Liver (tissue), 9 donors: ENCODE measurements around the gene SOWAHC. TPM values are rescaled to one million over a fixed set of nuclear protein-coding genes. Genes with fewer than 3 reads are reported as not detected.
A peak's percentile ranks its signal among the peaks of the same experiment; 100 is the strongest.
"Not testable (repeated sequence)": the region's sequence is repeated elsewhere in the genome, so short reads cannot be mapped to it uniquely, and the experiment has no call there.

Experiments
- DNase-seq: peaks from one replicate; pipeline ENCODE4 v3.0.0-alpha.2; 2017; ENCODE audit warnings: low spot score
- H3K27ac ChIP-seq, 2 donors: one replicate each; pipeline ENCODE4 v1.7.0; 2013; ENCODE audit warnings: inconsistent platforms in 2 of 2, low read length in 2 of 2, control low read depth in 1 of 2, low read depth in 1 of 2, mild to moderate bottlenecking in 1 of 2
- H3K27me3 ChIP-seq, 4 donors: one replicate each; pipeline versions ENCODE4 v1.6.1 to v1.7.0; 2013; ENCODE audit warnings: low read length in 3 of 4, inconsistent platforms in 1 of 4, mild to moderate bottlenecking in 1 of 4, moderate library complexity in 1 of 4; ENCODE audit not compliant: control insufficient read depth in 4 of 4, insufficient read depth in 4 of 4
- H3K36me3 ChIP-seq, 4 donors: one replicate each; pipeline versions ENCODE4 v1.6.1 to v1.7.0; 2013; ENCODE audit warnings: low read length in 3 of 4, mild to moderate bottlenecking in 3 of 4, low read depth in 1 of 4, moderate library complexity in 1 of 4; ENCODE audit not compliant: control insufficient read depth in 4 of 4, insufficient read depth in 3 of 4
- H3K4me1 ChIP-seq, 4 donors: one replicate each; pipeline versions ENCODE4 v1.6.1 to v1.7.0; 2013; ENCODE audit warnings: low read length in 3 of 4, mild to moderate bottlenecking in 3 of 4, moderate library complexity in 1 of 4; ENCODE audit not compliant: control insufficient read depth in 4 of 4, insufficient read depth in 4 of 4
- H3K4me3 ChIP-seq, 3 donors: one replicate each; pipeline versions ENCODE4 v1.6.1 to v1.7.0; 2013; ENCODE audit warnings: low read length in 3 of 3, control low read depth in 1 of 3, low read depth in 1 of 3, mild to moderate bottlenecking in 1 of 3
- H3K9ac ChIP-seq, 2 donors: one replicate each; pipeline ENCODE4 v1.7.0; 2013; ENCODE audit warnings: low read length in 2 of 2, mild to moderate bottlenecking in 2 of 2, moderate library complexity in 2 of 2, control low read depth in 1 of 2, low read depth in 1 of 2
- H3K9me3 ChIP-seq, 4 donors: one replicate each; pipeline versions ENCODE4 v1.6.1 to v1.7.0; 2013; ENCODE audit warnings: low read length in 3 of 4; ENCODE audit not compliant: control insufficient read depth in 4 of 4
- ATF3 ChIP-seq: IDR thresholded peaks from 2 replicates; pipeline ENCODE4 v1.6.1; 2016; ENCODE audit warnings: antibody characterized with exemption
- CTCF ChIP-seq: fragments of 150-350 bp; IDR thresholded peaks from 2 replicates; pipeline ENCODE4 v1.5.1; 2017; ENCODE audit warnings: improper control_type of control experiment, low read depth, low read length; ENCODE audit not compliant: missing input control
- EGR1 ChIP-seq, 2 donors: IDR thresholded peaks; 2 replicates each; pipeline ENCODE4 v1.6.1; 2016 to 2018; ENCODE audit warnings: antibody characterized with exemption in 2 of 2, low read depth in 2 of 2
- FOXA1 ChIP-seq: IDR thresholded peaks from 2 replicates; pipeline ENCODE4 v1.6.1; 2016; ENCODE audit warnings: antibody characterized with exemption
- FOXA2 ChIP-seq: IDR thresholded peaks from 2 replicates; pipeline ENCODE4 v1.6.1; 2016; ENCODE audit warnings: antibody characterized with exemption
- GABPA ChIP-seq, 2 donors: IDR thresholded peaks in 1 of 2; conservative IDR thresholded peaks in 1 of 2; 2 replicates each; pipeline ENCODE4 v1.6.1; 2016; ENCODE audit warnings: antibody characterized with exemption in 2 of 2, mild to moderate bottlenecking in 1 of 2, moderate library complexity in 1 of 2
- HNF4A ChIP-seq, 2 donors: conservative IDR thresholded peaks; 2 replicates each; pipeline ENCODE4 v1.6.1; 2016; ENCODE audit warnings: antibody characterized with exemption in 2 of 2, mild to moderate bottlenecking in 2 of 2
- HNF4G ChIP-seq: IDR thresholded peaks from 2 replicates; pipeline ENCODE4 v1.6.1; 2016; ENCODE audit warnings: antibody characterized with exemption
- JUND ChIP-seq, 2 donors: IDR thresholded peaks; 2 replicates each; pipeline ENCODE4 v1.6.1; 2016; ENCODE audit warnings: antibody characterized with exemption in 2 of 2
- MAX ChIP-seq: IDR thresholded peaks from 2 replicates; pipeline ENCODE4 v1.6.1; 2016; ENCODE audit warnings: antibody characterized with exemption
- NR2F2 ChIP-seq: IDR thresholded peaks from 2 replicates; pipeline ENCODE4 v1.6.1; 2016; ENCODE audit warnings: antibody characterized with exemption
- RAD21 ChIP-seq, 2 donors: IDR thresholded peaks; 2 replicates each; pipeline ENCODE4 v1.6.1; 2016; ENCODE audit warnings: antibody characterized with exemption in 2 of 2, mild to moderate bottlenecking in 2 of 2
- REST ChIP-seq: IDR thresholded peaks from 2 replicates; pipeline ENCODE4 v1.6.1; 2016; ENCODE audit warnings: antibody characterized with exemption, mild to moderate bottlenecking
- RXRA ChIP-seq, 2 donors: IDR thresholded peaks; 2 replicates each; pipeline ENCODE4 v1.6.1; 2017 to 2018; ENCODE audit warnings: antibody characterized with exemption in 2 of 2, mild to moderate bottlenecking in 1 of 2
- SP1 ChIP-seq: IDR thresholded peaks from 2 replicates; pipeline ENCODE4 v1.6.1; 2018; ENCODE audit warnings: antibody characterized with exemption, mild to moderate bottlenecking
- TAF1 ChIP-seq: conservative IDR thresholded peaks from 2 replicates; pipeline ENCODE4 v1.6.1; 2016; ENCODE audit warnings: antibody characterized with exemption, mild to moderate bottlenecking
- YY1 ChIP-seq: IDR thresholded peaks from 2 replicates; pipeline ENCODE4 v1.6.1; 2016; ENCODE audit warnings: antibody characterized with exemption, mild to moderate bottlenecking
- ZBTB33 ChIP-seq: IDR thresholded peaks from 2 replicates; pipeline ENCODE4 v1.6.1; 2016; ENCODE audit warnings: antibody characterized with exemption
- WGBS: extraction: QIAGEN DNeasy Blood & Tissue Kit; methylation state at CpG from one replicate; pipeline ENCODE4 v1.1.7; 2013; 5-methylcytosine and 5-hydroxymethylcytosine counted together
- polyA plus RNA-seq, 2 donors: library from polyadenylated mRNA; stranded (reverse) in 1 of 2; unstranded in 1 of 2; fragments of 200-250 nt in 1 of 2; fragments of >200 nt in 1 of 2; fragmentation: Nextera tagmentation in 1 of 2; extraction: Ambion mirVana in 1 of 2; gene quantifications; one replicate each; pipeline versions ENCODE4 v1.2.1 to v1.2.3, GENCODE V29; 2013 to 2015
- total RNA-seq, 2 donors: library from RNA; depleted of rRNA; stranded (reverse); fragments of >200 nt; gene quantifications; one replicate each; pipeline ENCODE4 v1.2.3, GENCODE V29; 2014
- donor health status: healthy.
- donor health status: healthy.
- donor health status: healthy.
- donor health status: healthy.
- donor health status: healthy.

SOWAHC gene
- total and polyA plus RNA-seq, 4 donors = 7.0 to 16.9 (median 9.2) TPM

- H3K9me3 ChIP-seq = no peaks in the 10 kb centered on the region
- no peaks in the 10 kb centered on the region for H3K27me3 ChIP-seq
- no peak overlapping the region for H3K9ac ChIP-seq
- peak overlapping the region in 1 of 3 donors; percentile 12 for H3K4me3 ChIP-seq
- H3K36me3 ChIP-seq = no peaks in the 10 kb centered on the region
- TF ChIP-seq JUND (IDR thresholded peaks at IDR 0.05) (peak in 1 of 2 donors; percentile 46), ATF3 (no peak), HNF4A (conservative IDR thresholded peaks at IDR 0.05) (peak; percentile 72 to 77), RXRA (IDR thresholded peaks at IDR 0.05) (peak; percentile 84 to 90), HNF4G (peak; percentile 53), NR2F2 (no peak), ZBTB33 (no peak)
- WGBS = 47% methylated on average over 4 of the region's 4 CpGs
- no peak for DNase-seq
- peak overlapping the region; percentile 81 to 90 for H3K27ac ChIP-seq
- H3K4me1 ChIP-seq = peaks cover 10 to 33% (median 22%) of the 10 kb centered on the region in 4 donors
These were observed 9.8 kb downstream of the SOWAHC start for GRCh38 chr2:109623923-109624322.

- H3K27ac ChIP-seq = peak overlapping the region; percentile 81 to 90
- H3K9me3 ChIP-seq = no peaks in the 10 kb centered on the region
- TF ChIP-seq ATF3 (no peak), RXRA (IDR thresholded peaks at IDR 0.05) (no peak), CTCF (no peak), ZBTB33 (no peak), GABPA (IDR thresholded peaks at IDR 0.05 in 1 of 2, conservative IDR thresholded peaks at IDR 0.05 in 1 of 2) (no peak), RAD21 (IDR thresholded peaks at IDR 0.05) (no peak), MAX (no peak), REST (no peak), FOXA2 (no peak), HNF4G (no peak), FOXA1 (no peak), YY1 (no peak), HNF4A (conservative IDR thresholded peaks at IDR 0.05) (no peak), JUND (IDR thresholded peaks at IDR 0.05) (no peak), SP1 (no peak), TAF1 (no peak), EGR1 (IDR thresholded peaks at IDR 0.05; ENCODE audit: low read depth in 2 of 2) (no peak)
- H3K4me1 ChIP-seq = peaks cover 10 to 33% (median 22%) of the 10 kb centered on the region in 4 donors
- H3K36me3 ChIP-seq = no peaks in the 10 kb centered on the region
- H3K27me3 ChIP-seq = no peaks in the 10 kb centered on the region
- no peak overlapping the region for H3K4me3 ChIP-seq
- 61% methylated on average over 4 of the region's 4 CpGs for WGBS
- no peak overlapping the region for H3K9ac ChIP-seq
- no peak for DNase-seq
These were observed 10.2 kb downstream of the SOWAHC start for GRCh38 chr2:109624339-109624738.

- H3K36me3 ChIP-seq, H3K9me3 ChIP-seq, H3K27ac ChIP-seq, H3K9ac ChIP-seq, DNase-seq, H3K4me3 ChIP-seq, H3K27me3 ChIP-seq: not testable (repeated sequence)
- WGBS = 85% methylated on average over 7 of the region's 7 CpGs
- peaks cover 6 to 25% (median 20%) of the 10 kb centered on the region in 4 donors for H3K4me1 ChIP-seq
These were observed 14.2 kb downstream of the SOWAHC start for GRCh38 chr2:109628321-109628720.
